ENCODE measurements around the gene SH2D1A. TPM values are rescaled to one million over a fixed set of nuclear protein-coding genes. Genes with fewer than 3 reads are reported as not detected.
"Not testable (repeated sequence)": the region's sequence is repeated elsewhere in the genome, so short reads cannot be mapped to it uniquely, and the experiment has no call there.

The SH2D1A gene
- total and polyA plus RNA-seq, 5 donors = 0.11 to 0.33 (median 0.17) TPM

GRCh38 chrX:124395145-124395880, 49.0 kb downstream of the SH2D1A start:
- no peaks in the 10 kb centered on the region for H3K9me3 ChIP-seq (ENCODE audit: control insufficient read depth, low read length)
- no peak for ATAC-seq
- no peak overlapping the region for H3K4me3 ChIP-seq (ENCODE audit: low read length)
- no peaks in the 10 kb centered on the region for H3K27me3 ChIP-seq (ENCODE audit: control insufficient read depth, insufficient read depth)
- WGBS = 64% methylated on average over 3 of the region's 3 CpGs
- H3K4me1 ChIP-seq (ENCODE audit: control insufficient read depth, insufficient read depth, low read length) = no peaks in the 10 kb centered on the region
- DNase-seq = no peak
- no peak overlapping the region for H3K27ac ChIP-seq (ENCODE audit: low read length)
- intact Hi-C loops (cut with DNase I) = no loop called here

- Histone ChIP-seq H3K27me3 (ENCODE audit: control insufficient read depth, insufficient read depth) (no peaks in the 10 kb centered on the region), H3K4me1 (ENCODE audit: control insufficient read depth, insufficient read depth, low read length) (no peaks in the 10 kb centered on the region), H3K9me3 (ENCODE audit: control insufficient read depth, low read length) (no peaks in the 10 kb centered on the region), H3K27ac (ENCODE audit: low read length) (no peak overlapping the region), H3K4me3 (ENCODE audit: low read length) (no peak overlapping the region)
- 46% methylated on average over 2 of the region's 2 CpGs for WGBS
- intact Hi-C loops (cut with DNase I) = no loop called here
- ATAC-seq (no peak), DNase-seq (no peak)
Observed at GRCh38 chrX:124401696-124402095, 55.3 kb downstream of the SH2D1A start.

GRCh38 chrX:124405868-124406267, 59.5 kb downstream of the SH2D1A start:
- ATAC-seq = peak; percentile 48
- 89% methylated on average over 1 of the region's 1 CpG for WGBS
- no peaks in the 10 kb centered on the region for H3K4me1 ChIP-seq (ENCODE audit: control insufficient read depth, insufficient read depth, low read length)
- H3K9me3 ChIP-seq (ENCODE audit: control insufficient read depth, low read length) = no peaks in the 10 kb centered on the region
- no peak overlapping the region for H3K4me3 ChIP-seq (ENCODE audit: low read length)
- no peak for DNase-seq
- H3K27me3 ChIP-seq (ENCODE audit: control insufficient read depth, insufficient read depth) = no peaks in the 10 kb centered on the region
- intact Hi-C loops (cut with DNase I) = no loop called here
- no peak overlapping the region for H3K27ac ChIP-seq (ENCODE audit: low read length)

GRCh38 chrX:124406294-124407014, 60.1 kb downstream of the SH2D1A start:
- Histone ChIP-seq H3K27ac (ENCODE audit: low read length) (no peak overlapping the region), H3K4me1 (ENCODE audit: control insufficient read depth, insufficient read depth, low read length) (no peaks in the 10 kb centered on the region), H3K27me3 (ENCODE audit: control insufficient read depth, insufficient read depth) (no peaks in the 10 kb centered on the region), H3K9me3 (ENCODE audit: control insufficient read depth, low read length) (no peaks in the 10 kb centered on the region), H3K4me3 (ENCODE audit: low read length) (no peak overlapping the region)
- ATAC-seq (peak; percentile 83 to 91), DNase-seq (peak in 1 of 3 donors; percentile 15)
- WGBS = 22% methylated on average over 12 of the region's 12 CpGs
- intact Hi-C loops (cut with DNase I) = no loop called here

- WGBS = 63% methylated on average over 1 of the region's 1 CpG
- no peaks in the 10 kb centered on the region for H3K4me1 ChIP-seq (ENCODE audit: control insufficient read depth, insufficient read depth, low read length)
Observed at GRCh38 chrX:124407226-124407625, 60.9 kb downstream of the SH2D1A start.

GRCh38 chrX:124408380-124408779, 62.0 kb downstream of the SH2D1A start:
- H3K4me3 ChIP-seq (ENCODE audit: low read length); H3K9me3 ChIP-seq (ENCODE audit: control insufficient read depth, low read length); ATAC-seq; DNase-seq; H3K27me3 ChIP-seq (ENCODE audit: control insufficient read depth, insufficient read depth); H3K27ac ChIP-seq (ENCODE audit: low read length); intact Hi-C loops (cut with DNase I); H3K4me1 ChIP-seq (ENCODE audit: control insufficient read depth, insufficient read depth, low read length): not testable (repeated sequence)
- WGBS = 59% methylated on average over 4 of the region's 6 CpGs

More at GRCh38 chrX:124407226-124407625, 60.9 kb downstream of the SH2D1A start:
- H3K27ac ChIP-seq (ENCODE audit: low read length) = no peak overlapping the region
- ATAC-seq (no peak), DNase-seq (no peak)
- no peaks in the 10 kb centered on the region for H3K27me3 ChIP-seq (ENCODE audit: control insufficient read depth, insufficient read depth)
- no peaks in the 10 kb centered on the region for H3K9me3 ChIP-seq (ENCODE audit: control insufficient read depth, low read length)
- no peak overlapping the region for H3K4me3 ChIP-seq (ENCODE audit: low read length)
- intact Hi-C loops (cut with DNase I) = no loop called here

GRCh38 chrX:124413244-124413643, 66.9 kb downstream of the SH2D1A start:
- Histone ChIP-seq H3K4me3 (ENCODE audit: low read length) (no peak overlapping the region), H3K27me3 (ENCODE audit: control insufficient read depth, insufficient read depth) (no peaks in the 10 kb centered on the region), H3K9me3 (ENCODE audit: control insufficient read depth, low read length) (no peaks in the 10 kb centered on the region), H3K4me1 (ENCODE audit: control insufficient read depth, insufficient read depth, low read length) (no peaks in the 10 kb centered on the region), H3K27ac (ENCODE audit: low read length) (no peak overlapping the region)
- ATAC-seq = peak in 1 of 2 donors; percentile 57
- intact Hi-C loops (cut with DNase I) = no loop called here
- DNase-seq = no peak
- WGBS = 76% methylated on average over 6 of the region's 6 CpGs

GRCh38 chrX:124414281-124414680, 67.9 kb downstream of the SH2D1A start:
- Histone ChIP-seq H3K9me3 (ENCODE audit: control insufficient read depth, low read length) (no peaks in the 10 kb centered on the region), H3K27me3 (ENCODE audit: control insufficient read depth, insufficient read depth) (no peaks in the 10 kb centered on the region), H3K4me3 (ENCODE audit: low read length) (no peak overlapping the region), H3K27ac (ENCODE audit: low read length) (no peak overlapping the region), H3K4me1 (ENCODE audit: control insufficient read depth, insufficient read depth, low read length) (no peaks in the 10 kb centered on the region)
- WGBS = 86% methylated on average over 5 of the region's 5 CpGs
- ATAC-seq = no peak
- intact Hi-C loops (cut with DNase I) = no loop called here
- DNase-seq = no peak

- 84% methylated on average over 5 of the region's 5 CpGs for WGBS
- no peak overlapping the region for H3K4me3 ChIP-seq (ENCODE audit: low read length)
- no peaks in the 10 kb centered on the region for H3K9me3 ChIP-seq (ENCODE audit: control insufficient read depth, low read length)
- H3K4me1 ChIP-seq (ENCODE audit: control insufficient read depth, insufficient read depth, low read length) = no peaks in the 10 kb centered on the region
- H3K27me3 ChIP-seq (ENCODE audit: control insufficient read depth, insufficient read depth) = no peaks in the 10 kb centered on the region
- ATAC-seq (no peak), DNase-seq (no peak)
- no peak overlapping the region for H3K27ac ChIP-seq (ENCODE audit: low read length)
- intact Hi-C loops (cut with DNase I) = no loop called here
Observed at GRCh38 chrX:124415115-124415800, 68.9 kb downstream of the SH2D1A start.

- Histone ChIP-seq H3K27me3 (ENCODE audit: control insufficient read depth, insufficient read depth) (no peaks in the 10 kb centered on the region), H3K27ac (ENCODE audit: low read length) (no peak overlapping the region), H3K9me3 (ENCODE audit: control insufficient read depth, low read length) (no peaks in the 10 kb centered on the region), H3K4me3 (ENCODE audit: low read length) (no peak overlapping the region), H3K4me1 (ENCODE audit: control insufficient read depth, insufficient read depth, low read length) (peaks cover 2% of the 10 kb centered on the region)
- intact Hi-C loops (cut with DNase I) = no loop called here
- 89% methylated on average over 15 of the region's 15 CpGs for WGBS
- ATAC-seq (no peak), DNase-seq (no peak)
Observed at GRCh38 chrX:124421898-124422655, 75.7 kb downstream of the SH2D1A start.

Measured in right cardiac atrium (tissue), 5 donors.